HG03064 (cell line): ENCODE data around the gene CDKN1C.

Experiments
- ATAC-seq: cut with Tn5 transposase; IDR thresholded peaks from one replicate; pipeline ENCODE4 v1.9.1; 2021; ENCODE audit warnings: low read depth; ENCODE audit not compliant: unreplicated experiment

The CDKN1C gene

DNA sequence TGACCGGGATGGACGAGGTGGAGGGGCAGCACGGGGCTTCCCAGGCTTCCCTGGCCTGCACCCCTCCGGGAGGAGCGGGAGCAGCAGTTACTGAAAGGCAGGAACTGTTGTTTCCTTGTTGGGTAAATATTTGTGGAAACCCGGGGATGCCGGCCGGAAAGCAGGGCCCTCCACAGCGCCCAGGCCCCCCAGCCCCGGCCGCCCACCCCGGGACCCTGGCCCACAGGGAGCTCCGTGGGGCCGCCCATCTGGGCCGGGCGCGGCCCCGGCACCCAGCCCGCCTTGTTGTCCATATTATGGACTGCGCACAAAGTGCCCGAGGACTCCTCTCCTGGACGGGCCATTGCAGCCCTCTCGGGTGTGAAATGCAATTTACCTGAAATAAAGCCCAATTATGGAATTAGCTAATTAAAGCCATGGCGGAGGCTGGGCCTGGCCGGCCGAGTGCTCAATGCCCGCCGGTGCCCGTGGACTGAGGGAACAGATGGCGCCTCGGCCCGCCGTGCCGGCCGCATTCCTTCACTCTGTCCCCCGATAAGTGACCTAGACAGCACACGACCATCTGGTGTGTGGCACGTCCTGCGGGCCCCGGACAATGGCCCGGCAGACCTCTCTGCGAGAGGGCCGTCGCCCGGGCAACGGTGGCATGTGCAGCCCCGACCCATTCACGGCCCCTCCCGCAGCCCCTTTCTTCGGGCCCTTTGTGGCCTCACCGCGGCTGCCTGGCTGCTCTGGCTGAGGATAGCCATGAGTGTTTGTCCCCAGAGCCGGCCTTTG is 35.4 kb downstream of the CDKN1C start:
- ATAC-seq = no peak

DNA sequence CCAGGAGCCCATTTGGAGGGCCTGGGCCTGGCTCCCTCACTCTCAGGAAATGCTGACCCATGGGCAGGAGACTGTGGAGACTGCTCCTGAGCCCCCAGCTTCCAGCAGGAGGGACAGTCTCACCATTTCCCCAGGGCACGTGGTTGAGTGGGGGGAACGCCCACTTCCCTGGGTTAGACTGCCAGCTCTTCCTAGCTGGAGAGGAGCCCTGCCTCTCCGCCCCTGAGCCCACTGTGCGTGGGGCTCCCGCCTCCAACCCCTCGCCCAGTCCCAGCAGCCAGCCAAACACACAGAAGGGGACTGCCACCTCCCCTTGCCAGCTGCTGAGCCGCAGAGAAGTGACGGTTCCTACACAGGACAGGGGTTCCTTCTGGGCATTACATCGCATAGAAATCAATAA is 37.1 kb downstream of the CDKN1C start:
- ATAC-seq = no peak

GRCh38 chr11:2847561-2847960 is 38.0 kb downstream of the CDKN1C start:
- ATAC-seq = no peak

- ATAC-seq = no peak
Observed at GRCh38 chr11:2846470-2846869, 39.1 kb downstream of the CDKN1C start.

- ATAC-seq = no peak
Observed at GRCh38 chr11:2846056-2846455, 39.5 kb downstream of the CDKN1C start.

GRCh38 chr11:2844996-2845395 is 40.6 kb downstream of the CDKN1C start:
- ATAC-seq = no peak

DNA sequence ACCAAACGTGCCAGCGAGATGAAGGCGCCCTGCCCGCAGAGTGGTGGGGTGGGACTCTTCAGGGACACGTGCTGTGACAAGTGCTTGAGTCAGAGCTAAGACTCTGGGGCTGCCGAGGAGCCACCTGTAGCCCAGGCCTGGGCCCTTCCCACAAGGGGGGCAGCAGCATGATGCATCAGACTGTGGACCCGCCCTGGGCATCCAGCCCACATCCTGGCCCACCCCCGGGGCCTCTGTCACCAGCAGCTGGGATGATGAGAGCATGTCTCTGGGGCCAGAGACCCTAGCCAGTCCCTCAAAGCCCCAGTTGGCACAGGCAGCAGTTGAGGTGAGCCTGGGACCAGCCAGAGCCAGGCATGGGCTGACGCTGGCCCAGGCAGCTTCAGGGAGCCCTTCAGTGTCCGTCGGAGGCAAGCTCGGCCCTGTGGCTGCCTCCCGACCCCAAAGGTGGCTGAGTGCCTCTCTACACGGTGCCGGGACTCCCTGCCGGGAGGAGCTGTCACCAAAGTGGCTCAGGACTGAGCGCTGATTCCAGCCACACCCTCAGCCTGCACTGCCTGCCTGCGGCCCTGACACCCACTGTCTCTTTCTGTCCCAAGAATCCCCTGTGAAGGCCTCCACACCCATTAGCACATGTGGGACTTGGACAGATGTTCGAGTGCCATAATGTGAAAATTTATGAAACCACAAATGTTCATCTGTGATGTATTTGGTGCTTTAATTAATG is 41.3 kb downstream of the CDKN1C start:
- ATAC-seq = no peak

- ATAC-seq = no peak
Observed at GRCh38 chr11:2843551-2843950, 42.0 kb downstream of the CDKN1C start.

DNA sequence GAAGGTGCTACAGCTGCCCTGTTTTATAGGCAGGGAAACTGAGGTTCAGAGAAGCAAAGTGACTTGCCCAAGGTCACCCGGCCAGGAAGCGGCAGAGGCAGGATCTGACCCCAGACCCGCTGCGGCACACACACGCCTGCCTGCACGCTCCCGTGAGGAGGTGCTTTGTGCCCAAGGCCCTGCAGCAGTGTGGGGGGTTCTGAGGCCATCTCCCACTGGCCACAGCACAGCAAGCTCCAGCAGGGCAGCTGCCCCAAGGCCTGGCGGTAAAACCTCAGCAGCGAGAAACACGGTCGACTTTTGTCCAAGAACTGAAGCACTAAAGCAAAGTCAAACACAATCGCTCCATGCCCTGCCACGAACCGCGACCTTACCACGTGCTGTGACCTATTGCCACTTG is 42.7 kb downstream of the CDKN1C start:
- no peak for ATAC-seq

DNA sequence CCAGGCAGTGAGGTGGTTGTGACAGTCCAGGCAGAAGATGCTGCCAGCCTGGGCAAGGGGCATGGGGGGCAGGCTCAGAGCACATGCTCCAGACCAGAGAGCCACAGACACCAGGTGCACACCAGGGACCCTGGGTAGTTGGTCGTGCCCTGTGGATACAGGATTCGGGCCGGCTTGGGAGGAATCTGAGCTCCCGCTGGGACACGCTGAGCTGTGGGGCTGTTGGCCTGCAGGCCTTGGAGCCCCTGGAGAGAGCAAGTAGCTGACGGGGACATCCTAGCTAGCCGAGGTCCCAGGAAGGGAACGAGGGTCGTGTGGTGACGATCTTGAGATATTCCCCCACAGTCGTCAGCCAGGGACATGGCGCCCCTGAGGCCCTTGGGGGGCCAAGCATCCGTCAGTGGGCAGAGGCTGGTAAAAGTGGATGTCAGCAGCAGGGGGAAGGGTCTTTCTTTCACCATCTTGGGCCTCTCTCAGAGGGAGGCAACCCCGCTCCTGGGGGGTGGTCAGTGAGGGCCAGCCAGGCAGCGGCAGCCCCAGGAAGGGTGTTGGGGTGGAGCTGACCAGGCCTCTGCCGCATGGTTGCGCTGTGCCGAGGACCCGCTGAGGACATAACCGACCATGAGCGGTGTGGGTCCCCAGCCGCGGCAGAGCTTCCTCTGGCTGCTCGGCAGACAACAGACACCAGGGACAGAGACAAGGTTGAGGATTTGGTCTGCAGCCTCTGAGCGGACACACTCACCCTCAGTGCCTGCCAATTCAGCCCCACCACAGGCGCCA is 44.0 kb downstream of the CDKN1C start:
- no peak for ATAC-seq

GRCh38 chr11:2839395-2839943 is 46.1 kb downstream of the CDKN1C start:
- no peak for ATAC-seq

DNA sequence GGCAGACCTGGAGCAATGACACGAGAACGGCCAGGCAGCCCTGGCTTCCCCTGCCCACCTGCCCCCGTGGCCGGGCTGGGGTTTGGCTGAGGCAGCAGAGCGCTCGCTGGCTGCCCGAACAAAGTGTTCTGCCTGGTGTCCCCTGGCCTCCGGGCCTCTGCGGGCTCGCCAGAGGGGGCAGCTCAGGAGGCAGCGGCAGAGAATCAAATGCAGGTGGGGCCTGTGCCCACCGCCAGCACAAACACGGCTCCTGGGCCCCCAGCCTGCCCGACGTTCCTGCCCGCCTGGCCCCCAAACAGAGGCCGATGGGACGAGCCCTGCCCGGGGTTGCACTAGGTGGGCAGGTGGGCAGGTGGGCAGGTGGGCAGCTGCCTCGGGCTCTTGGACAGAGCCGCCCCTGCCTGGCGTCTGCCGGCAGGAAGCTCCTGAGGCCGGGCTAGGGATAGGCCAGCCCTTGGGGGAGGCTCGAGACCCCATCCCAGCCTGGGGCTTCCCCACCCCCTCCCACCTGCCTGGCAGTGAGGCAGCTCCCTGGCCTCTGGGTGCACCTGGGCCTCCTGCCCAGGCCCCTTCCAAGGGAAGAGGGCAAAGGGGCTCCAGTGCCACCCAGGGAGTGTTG is 46.8 kb downstream of the CDKN1C start:
- ATAC-seq = no peak

DNA sequence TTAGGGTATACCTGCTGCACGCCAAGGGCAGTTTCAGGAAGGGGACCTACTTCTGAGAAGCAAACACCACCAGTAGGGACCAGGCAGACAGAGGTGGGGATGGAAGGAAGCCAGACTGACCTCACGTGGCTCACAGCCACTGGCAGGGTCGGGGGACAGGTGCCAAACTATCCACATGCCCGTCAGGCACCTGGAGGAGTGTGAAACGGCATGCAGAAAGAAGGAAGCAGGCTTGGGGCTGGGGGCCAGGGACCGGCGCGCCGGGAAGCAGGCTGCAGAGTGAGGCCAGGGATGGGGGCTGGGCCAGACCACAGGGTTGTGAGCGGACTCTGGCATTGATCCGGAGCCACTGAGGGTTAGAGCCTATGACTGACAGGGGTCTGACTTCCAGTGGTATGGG is 47.5 kb downstream of the CDKN1C start:
- no peak for ATAC-seq

DNA sequence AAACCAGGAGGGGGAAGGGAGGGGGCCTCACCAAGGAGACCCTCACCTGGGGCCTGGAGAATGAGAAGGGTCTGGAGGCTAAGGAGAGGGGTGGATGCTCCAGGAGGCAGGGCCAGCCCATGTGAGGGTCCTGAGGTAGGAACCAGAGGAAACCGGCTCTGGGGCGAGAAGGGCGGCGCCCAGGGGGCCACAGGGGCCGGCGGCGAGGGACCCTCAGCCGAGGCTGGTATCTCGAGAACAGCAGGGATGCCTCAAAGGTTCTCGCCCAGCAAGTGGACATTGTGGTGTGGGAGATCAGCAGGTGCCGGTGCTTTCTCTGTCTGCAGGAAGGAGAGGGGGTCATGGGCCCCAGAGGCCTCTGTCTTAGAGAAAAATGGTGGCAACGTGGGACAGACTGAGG is 47.9 kb downstream of the CDKN1C start:
- ATAC-seq = no peak

DNA sequence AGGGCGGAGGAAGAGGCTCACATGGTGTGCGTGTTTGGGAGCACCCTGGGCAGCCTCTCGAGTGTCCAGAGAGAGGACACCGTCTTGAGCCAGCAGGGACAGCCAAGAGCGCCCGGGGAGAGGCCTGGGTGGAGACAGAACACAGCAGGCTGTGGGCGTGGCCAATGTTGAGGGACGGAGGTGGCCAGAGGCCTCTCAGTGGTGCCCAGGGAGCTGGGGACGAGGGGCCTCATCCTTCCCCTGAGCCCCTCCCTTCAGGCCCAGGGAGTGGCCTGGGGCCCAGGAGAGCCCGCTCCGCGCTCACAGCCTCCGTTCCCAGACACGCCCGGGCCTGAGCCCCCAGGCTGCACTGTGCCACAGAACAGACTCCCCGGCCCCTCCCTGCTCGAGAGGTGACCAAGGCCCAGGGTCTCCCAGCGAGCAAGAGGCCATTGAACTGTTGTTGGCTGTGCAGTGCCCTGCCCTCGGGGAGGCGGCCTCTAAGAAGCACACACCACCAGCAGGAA is 48.4 kb downstream of the CDKN1C start:
- ATAC-seq = no peak

- ATAC-seq = no peak
Observed at GRCh38 chr11:2836315-2837095, 49.1 kb downstream of the CDKN1C start.

- ATAC-seq = no peak
Observed at GRCh38 chr11:2835751-2836150, 49.8 kb downstream of the CDKN1C start.

DNA sequence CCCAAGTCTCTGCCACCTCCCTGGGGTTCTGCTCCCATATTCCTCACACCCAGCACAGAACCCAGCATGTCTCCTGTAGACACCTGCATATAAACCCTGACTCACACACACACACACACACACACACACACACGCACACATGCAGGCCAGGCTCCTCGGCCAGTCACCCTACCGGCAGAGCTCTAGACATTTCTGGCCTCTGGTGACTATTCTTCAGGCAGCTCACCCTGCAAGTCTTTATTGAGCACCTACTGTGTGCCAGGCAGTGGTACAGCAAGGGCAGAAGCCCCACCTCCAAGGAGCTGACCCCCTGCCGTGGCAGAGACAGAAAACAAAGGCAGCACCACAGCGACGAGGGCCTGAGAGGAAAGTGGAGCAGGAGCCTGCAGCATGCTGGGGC is 50.3 kb downstream of the CDKN1C start:
- no peak for ATAC-seq

GRCh38 chr11:2834503-2835273 is 50.9 kb downstream of the CDKN1C start:
- ATAC-seq = no peak
